HuH-7.5 (cell line): ENCODE measurements around the gene GSTM2.
A peak's percentile ranks its signal among the peaks of the same experiment; 100 is the strongest.

Experiments used
- DNase-seq: peaks from one replicate; pipeline ENCODE4 v3.0.0; 2011; ENCODE audit warnings: low spot score

Gene GSTM2

DNA sequence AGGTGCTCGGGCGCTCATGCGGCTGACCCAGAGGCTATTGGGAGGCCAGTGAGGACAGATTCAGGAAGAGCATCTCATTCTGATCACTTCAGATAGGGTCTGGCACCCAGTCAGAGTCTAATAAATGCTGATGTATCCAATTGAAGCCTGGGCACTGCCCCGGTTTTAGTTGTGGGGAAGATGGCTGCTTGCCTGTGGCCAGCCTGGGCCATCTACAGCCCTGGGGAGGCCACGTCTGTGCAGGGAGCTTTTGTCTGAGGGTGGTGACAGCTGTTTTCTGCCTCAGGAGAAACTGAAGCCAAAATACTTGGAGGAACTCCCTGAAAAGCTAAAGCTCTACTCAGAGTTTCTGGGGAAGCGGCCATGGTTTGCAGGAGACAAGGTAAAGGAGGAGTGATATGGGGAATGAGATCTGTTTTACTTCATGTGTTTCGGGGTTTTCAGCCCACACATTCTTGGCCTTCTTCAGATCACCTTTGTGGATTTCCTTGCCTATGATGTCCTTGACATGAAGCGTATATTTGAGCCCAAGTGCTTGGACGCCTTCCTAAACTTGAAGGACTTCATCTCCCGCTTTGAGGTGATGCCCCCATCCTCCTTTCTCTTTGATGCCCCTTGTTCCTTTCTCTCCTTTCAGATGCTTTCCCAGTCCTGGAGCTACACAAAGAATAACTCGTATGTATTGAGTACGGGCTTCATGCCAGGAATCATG lies 47.0 kb downstream of the GSTM2 start:
- no peak for DNase-seq

DNA sequence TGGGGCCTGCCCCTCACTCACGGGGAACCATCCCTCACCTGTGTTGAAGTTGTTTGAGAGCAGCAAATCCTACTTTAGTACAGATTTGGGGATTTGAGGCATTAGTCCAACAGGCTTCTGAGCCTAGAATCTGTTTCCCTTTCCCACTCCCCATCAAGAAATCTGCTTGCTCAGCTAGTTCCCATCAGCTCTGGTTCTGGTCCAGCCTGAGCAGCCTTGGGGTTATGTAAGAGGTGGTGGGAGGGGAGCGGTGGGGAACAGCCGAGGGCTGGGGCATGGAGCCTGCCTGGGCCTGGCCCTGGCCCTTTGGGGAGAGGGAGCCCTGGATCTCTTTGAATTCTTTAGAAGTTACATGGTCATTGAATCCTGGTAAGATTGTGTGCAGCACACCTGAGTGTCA lies 48.3 kb downstream of the GSTM2 start:
- DNase-seq = no peak

DNA sequence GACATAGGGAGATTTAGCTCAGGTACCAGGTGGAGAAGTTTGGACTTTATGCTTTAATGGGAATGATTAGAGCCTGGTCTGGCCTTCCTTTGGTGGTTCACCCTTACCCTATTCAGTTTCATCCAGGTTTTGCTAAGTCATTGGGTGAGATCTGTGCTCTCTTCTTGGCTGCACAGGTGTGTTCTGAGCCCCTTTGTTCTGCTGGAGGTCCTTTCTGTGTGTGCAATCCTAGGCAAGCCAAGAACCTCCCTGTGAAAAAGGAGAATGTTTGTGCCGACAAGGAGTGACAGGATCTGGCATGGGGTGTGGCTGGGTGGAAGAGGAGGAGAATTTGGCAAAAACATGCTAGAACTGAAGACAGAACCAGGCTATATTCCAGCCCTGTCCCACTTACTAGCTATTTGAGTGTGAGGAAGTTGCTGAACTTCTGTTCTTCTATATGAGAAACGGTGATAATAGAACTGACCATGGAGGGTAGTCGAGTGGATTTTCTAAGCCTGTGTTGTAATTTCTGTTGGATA lies 48.8 kb downstream of the GSTM2 start:
- DNase-seq = no peak

DNA sequence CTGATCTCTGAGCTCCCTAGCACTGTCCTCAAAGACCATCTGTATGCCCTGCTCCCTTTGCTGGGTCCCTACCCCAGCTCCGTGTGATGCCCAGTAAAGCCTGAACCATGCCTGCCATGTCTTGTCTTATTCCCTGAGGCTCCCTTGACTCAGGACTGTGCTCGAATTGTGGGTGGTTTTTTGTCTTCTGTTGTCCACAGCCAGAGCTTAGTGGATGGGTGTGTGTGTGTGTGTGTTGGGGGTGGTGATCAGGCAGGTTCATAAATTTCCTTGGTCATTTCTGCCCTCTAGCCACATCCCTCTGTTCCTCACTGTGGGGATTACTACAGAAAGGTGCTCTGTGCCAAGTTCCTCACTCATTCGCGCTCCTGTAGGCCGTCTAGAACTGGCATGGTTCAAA lies 49.9 kb downstream of the GSTM2 start:
- no peak for DNase-seq

- peak; percentile 52 for DNase-seq
These were observed 50.6 kb downstream of the GSTM2 start for GRCh38 chr1:109718495-109718894.

- no peak for DNase-seq
These were observed 51.5 kb downstream of the GSTM2 start for GRCh38 chr1:109719337-109719837.

DNA sequence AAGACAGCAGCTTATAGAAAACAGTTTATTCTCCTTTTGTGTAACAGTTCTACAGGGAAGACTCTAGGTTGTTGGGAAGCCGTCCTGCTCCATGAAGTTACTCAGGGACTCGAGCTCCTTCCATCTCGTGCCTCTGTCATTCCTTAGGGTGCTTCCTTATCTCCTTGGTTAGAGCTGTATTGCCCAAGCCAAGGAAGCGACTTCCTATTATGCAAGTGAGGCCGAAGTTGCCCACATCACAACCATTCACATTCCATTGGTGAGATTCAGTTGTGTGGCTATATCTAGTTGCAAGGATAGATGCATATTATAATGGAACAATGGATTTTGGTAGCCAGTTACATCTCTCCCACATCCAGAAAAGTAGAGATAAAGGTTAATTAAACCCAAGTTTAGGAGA lies 53.2 kb downstream of the GSTM2 start:
- DNase-seq = no peak

- no peak for DNase-seq
These were observed 54.1 kb downstream of the GSTM2 start for GRCh38 chr1:109721971-109722370.

- no peak for DNase-seq
These were observed 55.2 kb downstream of the GSTM2 start for GRCh38 chr1:109722908-109723691.
